HG03280 (cell line): ENCODE results near the gene GARS1.
A peak's percentile ranks its signal among the peaks of the same experiment; 100 is the strongest.
"Not testable (repeated sequence)": the region's sequence is repeated elsewhere in the genome, so short reads cannot be mapped to it uniquely, and the experiment has no call there.

Experiments used
- ATAC-seq: cut with Tn5 transposase; IDR thresholded peaks from one replicate; pipeline ENCODE4 v1.9.1; 2021; ENCODE audit warnings: mild to moderate bottlenecking, moderate library complexity; ENCODE audit not compliant: unreplicated experiment

Gene GARS1

DNA sequence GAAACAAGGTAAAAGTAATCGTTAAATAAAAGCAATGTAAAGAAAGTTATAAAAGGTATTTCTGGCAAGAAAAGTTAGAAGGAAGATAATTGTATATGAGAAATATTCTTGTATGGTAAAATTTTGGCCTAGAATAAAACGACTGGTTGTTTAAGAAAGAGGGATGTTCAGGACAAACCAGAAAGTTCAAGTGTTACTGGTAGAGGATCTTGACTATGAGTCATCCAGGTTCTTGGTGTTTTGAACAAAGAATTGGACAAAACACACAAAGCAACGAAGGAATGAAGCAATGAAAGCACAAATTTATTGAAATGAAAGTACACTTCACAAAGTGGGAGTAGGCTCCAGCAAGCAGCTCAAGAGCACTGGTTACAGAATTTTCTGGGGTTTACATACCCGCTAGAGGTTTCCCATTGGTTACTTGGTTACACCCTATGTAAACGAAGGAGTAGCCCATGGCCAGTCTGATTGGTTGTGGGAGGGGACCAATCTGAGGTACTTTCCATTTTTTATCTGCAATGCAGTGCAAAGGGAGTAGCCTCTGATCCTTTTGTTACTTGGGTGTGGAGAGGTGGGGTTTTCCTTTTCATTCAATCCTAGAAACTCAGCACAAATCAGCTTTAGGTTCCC lies 22.4 kb upstream of the GARS1 start:
- no peak for ATAC-seq

DNA sequence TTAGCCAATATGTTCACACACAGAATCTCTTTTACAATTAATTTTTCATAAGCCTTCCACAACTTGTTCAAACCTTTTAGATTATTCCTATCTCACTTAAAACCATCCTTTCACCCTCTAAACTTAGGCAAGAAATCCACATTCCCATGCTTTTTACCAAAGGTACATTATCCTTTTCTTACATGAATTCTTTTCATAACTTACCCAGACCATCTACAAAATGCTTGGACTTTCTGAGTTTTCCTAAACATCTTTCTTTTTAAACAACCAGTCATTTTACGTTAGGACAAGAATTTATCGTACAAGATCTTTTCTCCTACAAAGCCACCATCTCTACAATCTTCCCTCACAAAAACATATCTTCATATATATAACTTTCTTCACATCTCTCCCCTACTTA lies 18.8 kb upstream of the GARS1 start:
- ATAC-seq, result no peak

DNA sequence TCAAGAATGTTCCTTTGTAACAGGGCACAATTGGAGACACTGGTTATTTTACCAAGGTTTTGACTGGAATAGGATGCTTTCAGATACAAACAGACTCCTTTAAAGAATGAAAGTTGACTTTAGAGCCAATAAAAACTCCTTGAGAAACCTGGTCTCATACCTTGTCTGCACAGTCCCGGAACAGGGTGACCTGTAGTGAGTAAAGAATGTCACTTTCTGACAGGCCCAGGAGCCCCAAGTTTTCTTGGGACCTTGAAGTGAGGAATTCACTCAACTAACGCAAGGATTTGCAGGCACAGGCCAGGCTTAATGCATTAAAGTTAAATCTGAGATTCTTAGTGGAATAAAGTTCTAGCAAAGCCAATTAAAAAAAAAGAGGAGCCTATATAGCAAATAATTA lies 11.5 kb upstream of the GARS1 start:
- ATAC-seq, result no peak

DNA sequence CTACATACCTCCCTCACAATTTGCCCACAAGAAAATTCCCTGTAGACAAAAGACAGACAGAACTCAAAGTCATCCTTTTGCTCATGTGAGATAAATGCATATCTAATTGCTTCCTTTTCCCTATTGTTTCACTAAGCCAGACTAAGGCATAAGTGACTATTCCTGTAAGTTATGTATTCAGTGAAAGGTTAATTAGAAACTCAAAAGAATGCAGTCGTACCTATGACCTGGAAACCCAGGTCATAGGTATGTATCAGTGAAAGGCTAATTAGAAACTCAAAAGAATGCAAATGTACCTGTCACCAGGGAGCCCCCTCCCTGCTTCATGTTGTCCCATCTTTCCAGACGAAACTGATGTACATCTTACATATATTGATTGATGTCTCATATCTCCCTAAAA lies 10.3 kb upstream of the GARS1 start:
- no peak for ATAC-seq

DNA sequence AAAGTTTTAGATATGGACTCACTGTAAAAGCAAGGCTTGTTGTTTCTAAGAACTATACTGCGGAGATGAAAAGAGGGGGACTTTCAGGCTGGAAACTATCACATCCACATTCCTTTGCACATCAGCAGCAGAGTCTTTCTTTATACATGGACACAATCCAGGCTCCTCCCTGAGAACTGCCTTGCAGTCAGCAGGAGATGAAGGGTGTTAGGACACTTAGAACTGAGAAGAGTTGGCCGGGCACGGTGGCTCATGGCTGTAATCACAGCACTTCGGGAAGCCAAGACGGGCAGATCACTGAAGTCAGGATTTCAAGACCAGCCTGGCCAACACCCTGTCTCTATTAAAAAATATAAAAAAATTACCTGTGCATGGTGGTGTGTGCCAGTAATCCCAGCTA lies 9.7 kb upstream of the GARS1 start:
- no peak for ATAC-seq

DNA sequence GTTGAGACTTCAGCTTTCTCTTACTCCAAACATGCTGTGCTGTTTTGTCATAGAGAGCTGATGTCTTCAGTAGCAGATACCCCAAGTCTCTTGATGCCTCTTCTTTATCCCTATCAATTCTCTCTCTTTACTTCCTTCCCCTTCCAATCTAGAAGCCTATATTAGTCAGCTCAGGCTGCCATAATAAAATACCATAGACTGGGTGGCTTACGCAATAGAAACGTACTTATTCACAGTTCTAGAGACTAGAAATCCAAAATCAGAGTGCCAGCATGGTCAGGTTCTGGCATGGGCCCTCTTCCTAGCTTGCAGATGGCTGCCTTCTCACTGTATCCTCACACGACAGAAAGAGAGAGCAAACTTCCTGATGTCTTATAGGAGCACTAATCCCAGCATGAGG lies 9.0 kb upstream of the GARS1 start:
- no peak for ATAC-seq

DNA sequence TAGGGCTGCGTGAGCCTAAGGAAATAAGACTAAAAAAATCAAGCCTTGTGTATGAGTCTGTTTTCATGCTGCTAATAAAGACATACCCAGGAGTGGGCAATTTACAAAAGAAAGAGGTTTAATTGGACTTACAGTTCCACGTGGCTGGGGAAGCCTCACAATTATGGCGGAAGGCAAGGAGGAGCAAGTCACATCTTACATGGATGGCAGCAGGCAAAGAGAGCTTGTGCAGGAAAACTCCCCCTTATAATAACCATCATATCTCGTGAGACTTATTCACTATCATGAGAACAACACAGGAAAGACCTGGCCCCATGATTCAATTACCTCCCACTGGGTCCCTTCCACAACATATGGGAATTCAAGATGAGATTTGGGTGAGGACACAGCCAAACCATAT lies 7.1 kb upstream of the GARS1 start:
- ATAC-seq, result not testable (repeated sequence)

DNA sequence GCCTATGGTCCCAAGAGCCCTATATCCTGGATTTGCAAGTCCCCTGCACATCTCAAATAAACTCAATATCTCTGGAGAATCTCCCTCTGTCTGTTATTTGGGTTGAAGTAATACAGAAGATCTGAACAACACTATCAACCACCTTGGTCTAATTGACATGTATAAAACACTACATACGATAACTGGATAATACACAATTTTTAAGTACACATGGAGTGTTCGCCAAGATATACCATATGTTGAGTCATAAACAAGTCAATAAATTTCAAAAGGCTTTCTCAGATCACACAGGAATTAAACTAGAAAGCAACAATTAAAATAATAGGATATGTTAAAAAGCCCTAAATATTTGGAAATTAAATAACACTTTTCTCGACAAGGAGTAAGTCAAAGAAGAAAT lies 5.6 kb upstream of the GARS1 start:
- no peak for ATAC-seq

DNA sequence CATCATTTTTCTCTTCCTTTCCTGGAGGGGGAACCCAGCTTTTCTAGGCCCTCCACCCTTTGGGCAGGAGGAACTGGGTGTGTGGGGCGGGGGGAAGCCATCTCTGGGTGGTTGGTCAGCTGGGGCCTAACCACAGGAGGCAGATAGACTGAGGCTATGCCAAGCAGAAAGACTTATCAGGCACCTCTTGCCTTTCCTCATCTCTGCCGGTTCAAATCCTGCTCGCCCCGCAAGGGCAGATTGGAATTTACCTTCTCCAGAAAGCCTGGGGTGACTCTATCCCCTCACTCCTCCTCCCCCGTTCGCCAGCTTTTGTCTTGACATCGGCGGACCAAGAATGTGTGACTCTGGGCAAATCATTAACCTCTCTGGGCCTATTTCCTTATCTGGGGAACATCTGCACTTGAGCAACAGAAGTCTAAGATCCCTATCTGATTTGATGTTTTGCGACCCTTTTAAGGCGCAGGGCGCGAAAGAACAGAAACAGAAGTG lies 584 bp upstream of the GARS1 start:
- ATAC-seq, result peak; percentile 30

DNA sequence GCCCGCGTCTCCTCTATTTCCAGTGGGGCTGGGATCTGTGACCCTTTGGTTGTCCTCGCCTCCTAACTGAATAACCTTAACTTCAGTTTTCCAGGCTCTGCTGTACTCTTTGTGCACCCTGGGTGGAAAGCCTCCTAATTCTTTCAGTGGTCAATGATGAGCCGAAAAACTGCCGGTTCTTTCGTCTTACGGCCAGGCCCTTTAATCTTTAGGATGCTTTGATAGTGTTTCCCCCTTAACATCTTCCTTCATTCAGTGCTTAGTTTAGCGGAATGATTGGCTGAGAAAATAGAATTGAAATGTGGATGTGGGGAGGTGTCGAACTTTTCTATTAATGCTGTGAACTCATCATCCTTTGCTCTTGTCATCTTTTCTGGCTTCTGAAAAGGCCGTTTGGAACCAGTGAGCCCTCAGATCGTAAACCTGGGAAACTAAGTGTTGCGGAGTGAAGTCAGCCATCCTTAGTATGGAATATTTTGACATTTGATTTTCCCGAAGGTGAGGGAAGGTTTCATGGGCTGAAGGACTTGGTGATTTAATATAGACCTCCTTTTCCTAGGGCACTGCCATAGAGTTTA lies 847 bp downstream of the GARS1 start:
- no peak for ATAC-seq

DNA sequence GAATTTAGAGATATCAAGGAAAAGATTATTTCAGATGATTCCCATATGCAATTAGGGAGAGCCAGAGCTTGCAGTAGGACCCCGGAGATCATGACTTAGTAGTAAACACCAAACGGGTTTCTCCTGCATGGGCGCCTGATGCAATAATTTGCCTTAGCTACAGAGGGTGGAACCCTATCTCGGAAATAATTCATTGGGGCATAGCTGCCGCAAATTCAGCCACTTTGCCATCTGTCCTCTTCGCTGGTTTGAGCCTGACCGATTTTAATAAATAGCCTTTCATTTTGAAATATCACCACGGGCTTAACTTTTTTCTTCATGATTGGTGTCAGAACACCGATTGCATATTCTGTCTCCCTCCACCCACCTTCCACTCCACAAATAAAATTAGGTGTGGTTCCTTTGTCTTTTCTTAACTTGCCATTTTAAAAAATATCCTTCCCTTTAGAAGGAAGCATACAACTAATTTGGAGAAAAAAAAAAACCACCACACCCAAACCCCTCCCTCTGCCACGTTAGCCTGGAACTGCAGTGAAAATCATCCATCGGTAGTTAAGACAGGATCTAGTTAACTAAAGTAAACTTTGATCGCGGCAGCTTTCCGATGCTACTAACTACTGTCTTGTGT lies 1.4 kb downstream of the GARS1 start:
- ATAC-seq, result no peak

DNA sequence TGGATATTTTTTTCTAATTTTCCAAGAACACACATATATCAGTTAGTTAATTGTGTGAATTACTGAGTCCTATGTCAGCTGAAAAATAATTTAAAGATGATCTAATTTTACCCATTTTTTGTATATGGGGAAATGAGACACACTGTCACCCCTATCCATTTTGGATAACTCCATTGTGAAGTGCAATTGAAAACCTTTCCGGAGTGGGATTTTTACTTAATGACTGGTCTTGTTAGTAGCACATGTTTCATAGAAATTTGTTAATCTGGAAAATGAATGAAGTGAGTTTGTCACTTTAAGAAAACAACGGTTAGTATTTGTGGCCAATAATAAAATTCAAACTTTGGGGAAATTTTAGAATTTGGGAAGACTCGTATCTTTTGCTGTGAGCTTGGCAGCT lies 2.0 kb downstream of the GARS1 start:
- ATAC-seq, result no peak

DNA sequence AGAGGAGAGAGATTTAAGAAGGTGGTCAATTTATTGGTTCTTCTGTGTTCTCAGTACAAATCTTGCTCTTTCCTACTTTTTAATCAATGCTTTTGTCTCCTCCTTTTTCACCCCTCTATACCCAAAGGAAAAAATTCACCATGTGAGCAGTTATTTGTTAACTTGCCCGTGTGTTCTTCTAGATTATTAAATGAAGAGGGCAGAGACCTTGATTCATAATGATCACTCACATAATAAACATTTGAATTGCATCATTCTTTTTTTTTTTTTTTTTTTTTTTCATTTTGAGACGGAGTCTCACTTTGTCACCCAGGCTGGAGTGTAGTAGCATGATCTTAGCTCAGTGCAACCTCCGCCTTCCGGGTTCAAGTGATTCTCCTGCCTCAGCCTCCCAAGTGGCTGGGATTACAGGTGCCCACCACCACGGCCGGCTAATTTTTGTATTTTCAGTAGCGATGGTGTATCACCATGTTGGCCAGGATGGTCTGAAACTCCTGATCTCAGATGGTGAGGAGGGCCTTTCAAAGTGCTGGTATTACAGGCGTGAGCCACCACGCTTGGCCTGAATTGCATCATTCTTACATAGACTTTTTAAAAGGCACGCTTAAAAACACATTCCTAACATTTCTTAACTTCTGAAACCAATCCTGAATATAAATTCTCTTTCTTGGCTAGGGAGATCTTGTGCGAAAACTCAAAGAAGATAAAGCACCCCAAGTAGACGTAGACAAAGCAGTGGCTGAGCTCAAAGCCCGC lies 3.6 kb downstream of the GARS1 start:
- ATAC-seq, result no peak

DNA sequence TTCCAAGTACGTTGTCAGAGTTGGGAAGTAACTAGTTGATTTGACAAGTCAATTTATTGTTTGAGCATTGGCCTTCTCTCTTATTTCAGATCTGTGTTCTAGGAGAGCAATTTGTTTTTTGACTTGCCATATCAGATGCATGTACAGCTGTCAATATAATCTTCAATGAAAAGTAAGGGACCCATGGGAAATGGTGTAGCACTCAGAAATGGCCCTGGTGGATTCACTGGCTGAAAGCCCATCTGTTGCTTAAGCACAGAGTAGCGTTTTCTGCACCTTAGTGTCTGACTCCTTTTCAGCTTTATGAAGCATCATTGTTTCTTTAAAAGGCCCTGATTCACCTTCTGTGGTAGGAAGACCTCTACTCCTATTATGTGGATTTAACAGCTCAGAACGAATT lies 10.2 kb downstream of the GARS1 start:
- no peak for ATAC-seq

DNA sequence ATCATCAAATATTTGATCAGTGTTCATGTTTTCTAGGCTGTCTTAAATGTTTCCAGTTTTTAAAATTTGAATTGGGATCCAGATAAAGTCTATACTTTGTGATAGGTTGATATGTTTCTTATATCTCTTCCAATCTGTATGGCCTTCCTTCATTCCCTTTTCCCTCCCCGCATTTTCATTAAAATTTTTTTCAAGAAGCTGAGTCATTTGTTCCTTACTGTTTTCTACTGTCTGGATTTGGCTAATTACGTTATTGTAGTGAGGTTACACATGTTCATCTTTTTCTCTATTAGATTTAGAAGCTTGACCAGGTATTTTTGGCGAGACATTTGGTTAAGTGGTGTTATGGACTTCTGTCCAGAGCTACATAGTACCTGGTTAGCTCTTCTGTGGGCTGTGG lies 11.2 kb downstream of the GARS1 start:
- ATAC-seq, result no peak

DNA sequence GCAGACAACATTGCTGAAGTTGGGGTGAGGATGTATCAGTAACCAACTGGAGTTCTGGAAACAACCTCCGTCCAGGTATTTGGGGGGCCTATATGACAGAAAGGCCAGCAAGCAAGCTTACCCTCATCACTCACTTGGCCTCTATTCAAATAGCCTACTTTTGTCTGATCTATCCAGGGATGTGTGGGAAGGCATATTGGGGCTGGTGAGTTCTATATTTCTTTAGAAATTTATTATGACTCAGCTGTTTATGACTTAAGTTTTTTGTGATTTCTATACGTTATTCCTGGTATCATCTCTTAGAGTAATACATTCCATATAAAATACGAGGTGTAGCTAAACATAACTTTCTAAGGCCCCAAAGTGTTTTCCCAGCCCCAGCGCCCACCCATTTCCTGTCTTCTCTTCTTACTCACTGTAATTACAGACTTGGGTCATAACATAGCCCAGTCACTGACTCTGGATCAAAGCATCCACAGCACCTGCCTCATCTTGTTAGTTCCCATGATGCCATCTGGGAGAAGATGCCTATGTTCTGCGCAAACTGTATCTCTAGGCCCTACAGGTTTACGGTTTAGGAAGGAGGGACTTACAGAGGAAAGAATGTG lies 18.1 kb downstream of the GARS1 start:
- ATAC-seq, result no peak

DNA sequence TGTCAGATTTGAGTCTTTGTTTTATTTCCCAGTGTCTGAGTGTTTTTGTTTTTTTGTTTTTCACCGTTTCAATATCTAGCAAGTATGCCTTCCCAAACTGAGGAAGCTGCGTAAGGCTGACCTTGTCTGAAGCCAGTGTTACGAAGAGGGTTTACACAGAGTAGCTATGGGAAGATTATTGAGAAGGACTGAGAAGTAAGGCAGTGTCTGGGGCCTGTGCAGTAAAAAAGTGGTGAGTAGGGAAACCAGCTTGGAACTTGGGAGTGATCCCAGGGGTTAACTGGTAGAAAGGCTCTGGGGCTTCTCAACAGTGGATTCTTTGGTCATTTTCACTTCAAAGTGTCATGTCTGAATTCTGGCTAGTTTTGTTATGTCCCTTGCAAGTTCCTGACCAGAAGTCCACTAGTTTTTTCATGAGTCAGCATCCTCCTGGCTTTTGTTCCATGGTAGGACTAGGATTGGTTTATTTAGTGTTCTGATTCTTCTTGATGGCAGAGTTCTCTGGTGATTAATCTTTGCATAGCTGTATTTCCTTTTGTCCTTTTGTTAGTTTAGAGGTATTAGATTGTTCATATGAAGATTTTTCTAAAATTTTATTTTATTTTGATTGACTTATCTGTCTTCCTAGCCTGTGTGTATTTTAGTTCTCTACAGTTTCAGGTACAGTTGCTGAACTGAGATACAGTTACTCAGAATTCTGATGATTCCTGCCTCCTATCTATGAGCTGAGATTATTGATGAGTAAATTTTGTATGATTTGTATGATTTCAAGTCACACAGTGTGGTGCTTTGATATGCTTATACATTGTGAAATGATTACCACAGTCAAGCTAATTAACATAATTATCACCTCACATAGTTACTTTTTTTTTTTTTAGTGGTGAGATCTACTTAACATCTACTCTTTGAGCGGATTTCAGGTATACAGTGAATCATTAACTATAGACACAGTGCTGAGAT lies 19.0 kb downstream of the GARS1 start:
- no peak for ATAC-seq

DNA sequence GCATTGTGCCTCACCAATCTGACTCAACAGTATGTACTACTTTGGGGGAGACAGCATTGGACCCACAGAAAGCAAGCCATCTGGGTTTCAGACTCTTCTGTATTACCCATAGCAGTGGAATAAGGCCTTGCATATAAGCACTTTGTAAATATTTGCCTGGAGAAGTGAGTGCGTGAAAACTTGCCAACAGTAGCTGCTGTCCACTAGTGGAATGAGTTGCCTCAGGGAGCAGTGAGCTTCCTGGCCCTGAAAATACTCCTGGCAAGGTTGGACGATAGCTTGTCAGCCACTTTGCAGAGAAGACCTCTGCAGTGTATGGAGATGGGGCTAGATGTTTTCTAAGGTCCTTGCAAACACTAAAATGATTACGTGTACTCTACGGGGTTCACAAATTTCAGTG lies 21.6 kb downstream of the GARS1 start:
- no peak for ATAC-seq

DNA sequence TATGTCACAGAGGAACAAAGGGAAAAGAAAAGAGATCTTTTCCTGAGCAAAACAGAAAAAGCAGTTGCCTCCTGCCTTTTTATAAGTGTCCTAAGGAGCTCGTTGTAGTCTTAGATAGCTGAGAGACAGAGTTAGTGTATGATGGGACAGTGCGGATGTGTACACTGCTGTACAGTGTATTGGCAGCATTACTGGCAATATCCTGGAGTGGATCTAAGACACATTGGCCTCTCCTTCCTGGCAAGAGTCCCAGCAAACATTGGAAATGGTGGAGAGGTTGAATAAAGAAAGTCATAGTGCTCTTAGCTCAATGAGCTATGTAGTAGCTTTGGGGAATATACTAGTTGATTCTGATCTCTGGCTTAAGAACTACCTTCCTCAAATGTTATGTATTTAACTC lies 22.7 kb downstream of the GARS1 start:
- no peak for ATAC-seq

DNA sequence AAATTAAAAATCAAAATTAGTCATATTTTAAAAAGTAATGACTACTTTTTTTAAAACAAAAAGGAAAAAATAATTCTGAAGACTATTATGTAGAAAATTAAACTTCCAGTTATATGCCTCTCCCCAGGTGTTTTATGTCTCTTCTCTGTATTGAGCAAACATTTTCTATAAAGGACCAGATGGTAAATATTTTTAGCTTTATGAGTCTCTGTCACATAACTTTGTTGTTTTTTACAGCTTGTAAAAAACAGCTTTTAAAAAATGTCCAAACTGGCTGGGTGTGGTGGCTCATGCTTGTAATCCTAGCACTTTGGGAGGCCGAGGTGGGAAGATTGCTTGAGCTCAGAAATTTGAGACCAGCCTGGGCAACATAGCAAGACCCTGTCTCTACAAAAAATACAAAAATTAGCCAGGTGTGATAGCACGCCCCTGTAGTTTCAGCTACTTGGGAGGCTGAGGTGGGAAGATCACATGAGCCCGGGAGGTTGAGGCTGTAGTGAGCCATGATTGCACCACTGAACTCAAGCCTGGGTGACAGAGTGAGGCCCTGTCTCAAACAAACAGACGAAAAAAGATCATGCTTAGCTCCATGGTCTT lies 23.5 kb downstream of the GARS1 start:
- no peak for ATAC-seq
